PC-9 (cell line): ENCODE results near the gene GOLGB1. TPM values are rescaled to one million over a fixed set of nuclear protein-coding genes. Genes with fewer than 3 reads are reported as not detected.

ENCODE experiments used
- BruUV-seq: library from RNA; stranded (reverse); fragments of 400-500 nt; replicated peaks from 2 replicates; lab custom pipeline; 2021; lab: Mats Ljungman, UMichigan
- CTCF ChIA-PET: fragments of 300-600 bp; sonication (Branson Sonifier 250); formaldehyde crosslinking; loops from one replicate; lab custom pipeline; 2022; ENCODE audit warnings: antibody characterized with exemption; lab: Charles Lee
- POLR2A ChIA-PET: fragments of 300-600 bp; sonication (Branson Sonifier 250); formaldehyde crosslinking; loops from one replicate; lab custom pipeline; 2022; ENCODE audit warnings: antibody characterized with exemption; ENCODE audit not compliant: unreplicated experiment; lab: Charles Lee
- DNase-seq, 2 experiments: peaks; one replicate each; pipeline versions ENCODE4 v3.0.0 to v3.0.0-alpha.2; 2015 to 2022; ENCODE audit warnings: mixed read lengths in 1 of 2
- H2AFZ ChIP-seq: fragments of 200-600 bp; sonication (generic); 2 replicates; pipeline ENCODE4 v1.8.1; 2017; ENCODE audit warnings: antibody characterized with exemption
- H3F3A ChIP-seq: fragments of 200-600 bp; sonication (generic); 2 replicates; pipeline ENCODE4 v1.8.1; 2017; ENCODE audit warnings: antibody characterized with exemption, mild to moderate bottlenecking, low read depth; ENCODE audit not compliant: insufficient read depth
- H3K27ac ChIP-seq: fragments of 200-600 bp; sonication (generic); 2 replicates; pipeline ENCODE4 v1.6.1; 2016; ENCODE audit warnings: mixed run types
- H3K27me3 ChIP-seq: fragments of 200-600 bp; sonication (generic); 2 replicates; pipeline ENCODE4 v1.6.1; 2016; ENCODE audit warnings: low read depth, mixed run types; ENCODE audit not compliant: insufficient read depth
- H3K36me3 ChIP-seq: fragments of 200-600 bp; sonication (generic); 2 replicates; pipeline ENCODE4 v1.6.1; 2016; ENCODE audit warnings: low read depth, mixed run types
- H3K4me1 ChIP-seq: fragments of 200-600 bp; sonication (generic); replicated peaks from 2 replicates; pipeline ENCODE4 v1.6.1; 2016; ENCODE audit warnings: mixed run types; ENCODE audit not compliant: insufficient read depth
- H3K4me2 ChIP-seq: fragments of 200-600 bp; sonication (generic); 2 replicates; pipeline ENCODE4 v1.6.1; 2017; ENCODE audit warnings: mixed run types
- H3K4me3 ChIP-seq: fragments of 200-600 bp; sonication (generic); 2 replicates; pipeline ENCODE4 v1.6.1; 2016; ENCODE audit warnings: mixed run types
- H3K79me2 ChIP-seq: fragments of 200-600 bp; sonication (generic); 2 replicates; pipeline ENCODE4 v1.6.1; 2017; ENCODE audit warnings: low read depth, mixed run types
- H3K9me2 ChIP-seq: fragments of 200-600 bp; sonication (generic); 2 replicates; pipeline ENCODE4 v1.8.1; 2017; ENCODE audit warnings: mild to moderate bottlenecking; ENCODE audit not compliant: insufficient read depth
- H3K9me3 ChIP-seq: fragments of 200-600 bp; sonication (generic); 2 replicates; pipeline ENCODE4 v1.8.1; 2016; ENCODE audit warnings: low read depth; ENCODE audit not compliant: insufficient read depth
- H4K20me1 ChIP-seq: fragments of 200-600 bp; sonication (generic); 2 replicates; pipeline ENCODE4 v1.8.1; 2017; ENCODE audit not compliant: insufficient read depth
- EZH2 ChIP-seq: fragments of 200-600 bp; sonication (generic); IDR thresholded peaks from 2 replicates; pipeline ENCODE4 v1.8.0; 2017; ENCODE audit warnings: antibody characterized with exemption, low read depth
- intact Hi-C: fragments of 100-400 bp; cut with micrococcal nuclease; formaldehyde crosslinking; loops from one replicate; pipeline ENCODE4 v1.10.0; 2022; ENCODE audit not compliant: unreplicated experiment
- total RNA-seq: library from RNA; stranded (reverse); gene quantifications from 2 replicates; pipeline ENCODE4 v1.2.3, GENCODE V29; 2021
- TF ChIP-seq, protein P1 (sequence below): fragments of 200-600 bp; sonication (generic); conservative IDR thresholded peaks from 2 replicates; pipeline ENCODE4 v1.6.1; 2017; ENCODE audit warnings: mixed run types, antibody characterized with exemption, mild to moderate bottlenecking, moderate library complexity

Gene GOLGB1
- total RNA-seq, 1 experiment from 2014 or later: 73.1 TPM

DNA sequence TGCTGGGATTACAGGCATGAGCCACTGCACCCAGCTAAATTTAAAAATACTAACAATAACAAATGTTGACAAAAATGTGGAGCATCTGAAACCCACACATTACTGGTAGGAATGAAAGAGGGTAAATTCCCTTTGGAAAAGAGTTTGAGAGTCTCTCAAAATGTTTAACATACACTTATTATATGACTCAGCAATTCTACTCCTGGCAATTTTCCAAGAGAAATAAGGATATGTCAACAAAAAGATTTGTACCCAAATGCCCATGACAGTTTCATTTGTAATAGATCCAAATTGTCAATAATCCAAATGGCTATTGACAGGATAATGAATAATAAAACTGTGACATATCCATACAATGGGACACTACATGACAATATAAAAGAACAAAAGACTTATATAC, 97.9 kb downstream of the GOLGB1 start:
- no peaks in the 10 kb centered on the region for H3K9me3 ChIP-seq
- H3K4me1 ChIP-seq: peaks cover 23% of the 10 kb centered on the region
- no peak for TF ChIP-seq EZH2
- TF ChIP-seq, protein P1, sequence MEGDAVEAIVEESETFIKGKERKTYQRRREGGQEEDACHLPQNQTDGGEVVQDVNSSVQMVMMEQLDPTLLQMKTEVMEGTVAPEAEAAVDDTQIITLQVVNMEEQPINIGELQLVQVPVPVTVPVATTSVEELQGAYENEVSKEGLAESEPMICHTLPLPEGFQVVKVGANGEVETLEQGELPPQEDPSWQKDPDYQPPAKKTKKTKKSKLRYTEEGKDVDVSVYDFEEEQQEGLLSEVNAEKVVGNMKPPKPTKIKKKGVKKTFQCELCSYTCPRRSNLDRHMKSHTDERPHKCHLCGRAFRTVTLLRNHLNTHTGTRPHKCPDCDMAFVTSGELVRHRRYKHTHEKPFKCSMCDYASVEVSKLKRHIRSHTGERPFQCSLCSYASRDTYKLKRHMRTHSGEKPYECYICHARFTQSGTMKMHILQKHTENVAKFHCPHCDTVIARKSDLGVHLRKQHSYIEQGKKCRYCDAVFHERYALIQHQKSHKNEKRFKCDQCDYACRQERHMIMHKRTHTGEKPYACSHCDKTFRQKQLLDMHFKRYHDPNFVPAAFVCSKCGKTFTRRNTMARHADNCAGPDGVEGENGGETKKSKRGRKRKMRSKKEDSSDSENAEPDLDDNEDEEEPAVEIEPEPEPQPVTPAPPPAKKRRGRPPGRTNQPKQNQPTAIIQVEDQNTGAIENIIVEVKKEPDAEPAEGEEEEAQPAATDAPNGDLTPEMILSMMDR: no peak
- no peaks in the 10 kb centered on the region for H3K36me3 ChIP-seq
- ChIA-PET POLR2A (no interaction called here), CTCF (no interaction called here)
- peak overlapping the region; percentile 47 for H3K27ac ChIP-seq
- H3F3A ChIP-seq: no peaks in the 10 kb centered on the region
- intact Hi-C loops: no loop called here
- no peaks in the 10 kb centered on the region for H3K79me2 ChIP-seq
- H3K4me2 ChIP-seq: no peak overlapping the region
- no peaks in the 10 kb centered on the region for H3K27me3 ChIP-seq
- H3K9me2 ChIP-seq: no peaks in the 10 kb centered on the region
- H2AFZ ChIP-seq: 0 out of 2 replicates have a peak overlapping the region, but pooled peaks have one; percentile 25
- no peaks in the 10 kb centered on the region for H4K20me1 ChIP-seq
- DNase-seq: peak in 1 of 2 experiments; percentile 47
- BruUV-seq: no TSS peak
- no peak overlapping the region for H3K4me3 ChIP-seq

DNA sequence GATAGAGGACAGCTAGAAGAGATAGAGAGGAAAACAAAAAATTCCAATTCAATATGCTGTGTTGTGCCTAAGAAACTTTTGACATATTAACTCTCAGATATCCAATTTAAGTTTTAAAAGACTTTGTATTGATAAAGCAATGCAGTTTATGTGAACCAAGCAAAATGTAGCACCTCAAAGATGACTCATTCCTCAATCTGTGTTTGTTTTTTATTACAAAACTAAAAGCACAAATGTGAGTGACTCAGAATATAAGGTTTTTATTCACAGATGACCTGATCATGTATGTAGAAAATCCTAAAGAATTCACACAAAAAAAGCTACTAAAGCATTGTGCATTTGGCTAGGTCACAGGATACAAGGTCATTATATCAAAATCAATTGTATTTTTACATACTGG, 99.9 kb downstream of the GOLGB1 start:
- no peaks in the 10 kb centered on the region for H3K27me3 ChIP-seq
- H3K4me3 ChIP-seq: no peak overlapping the region
- H3K9me3 ChIP-seq: no peaks in the 10 kb centered on the region
- TF ChIP-seq, protein P1: no peak
- TF ChIP-seq EZH2: no peak
- CTCF ChIA-PET: no interaction called here
- H3K27ac ChIP-seq: peak overlapping the region; percentile 12; the same call in 1 of the 2 replicates
- POLR2A ChIA-PET: no interaction called here
- H4K20me1 ChIP-seq: no peaks in the 10 kb centered on the region
- no peaks in the 10 kb centered on the region for H3K36me3 ChIP-seq
- DNase-seq: peak in 1 of 2 experiments; percentile 76
- H2AFZ ChIP-seq: no peak overlapping the region
- intact Hi-C loops: no loop called here
- H3K4me2 ChIP-seq: 0 out of 2 replicates have a peak overlapping the region, but pooled peaks have one; percentile 13
- no peaks in the 10 kb centered on the region for H3K79me2 ChIP-seq
- H3K9me2 ChIP-seq: no peaks in the 10 kb centered on the region
- peaks cover 23% of the 10 kb centered on the region for H3K4me1 ChIP-seq
- H3F3A ChIP-seq: no peaks in the 10 kb centered on the region
- no TSS peak for BruUV-seq

DNA sequence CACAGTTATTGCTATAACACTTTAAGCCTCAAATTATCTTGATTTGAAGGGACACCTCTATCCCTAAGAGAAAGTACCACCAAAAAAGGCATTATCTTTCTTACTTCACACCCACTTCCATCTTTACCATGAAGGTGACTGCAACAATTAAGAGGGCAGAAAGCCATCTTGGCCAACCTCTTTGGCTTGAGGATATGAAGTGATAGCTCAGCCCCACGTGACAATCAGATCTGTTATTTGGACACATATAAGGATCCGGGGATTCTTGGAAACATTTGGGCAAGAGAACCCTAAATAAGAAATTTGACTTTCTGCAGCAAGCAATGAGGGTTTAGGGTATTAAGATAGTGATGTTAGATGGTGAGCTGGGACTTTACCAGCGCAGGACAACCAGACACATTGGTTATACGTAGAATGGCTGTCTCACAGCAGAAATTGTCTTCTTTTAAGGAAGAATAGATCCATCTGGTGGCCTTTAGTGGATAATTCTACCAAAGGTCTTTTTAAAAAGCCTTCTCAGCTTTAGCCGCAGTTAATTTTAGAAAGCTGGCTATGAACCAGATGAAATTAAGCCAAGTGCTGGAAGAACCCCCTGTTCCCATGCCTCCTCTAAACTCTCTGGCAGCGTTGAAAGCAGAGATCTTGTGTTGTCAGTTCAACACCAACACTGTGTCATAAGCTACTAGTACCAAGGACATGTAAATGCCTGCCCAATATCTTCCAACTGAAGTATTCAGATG, 101.2 kb downstream of the GOLGB1 start:
- BruUV-seq: no TSS peak
- POLR2A ChIA-PET: no interaction called here
- Histone ChIP-seq H3K27me3 (no peaks in the 10 kb centered on the region), H4K20me1 (no peaks in the 10 kb centered on the region), H3F3A (no peaks in the 10 kb centered on the region), H3K36me3 (no peaks in the 10 kb centered on the region), H3K9me3 (no peaks in the 10 kb centered on the region), H3K4me1 (peaks cover 23% of the 10 kb centered on the region), H3K4me2 (no peak overlapping the region), H3K27ac (no peak overlapping the region), H3K79me2 (no peaks in the 10 kb centered on the region), H3K9me2 (no peaks in the 10 kb centered on the region), H2AFZ (no peak overlapping the region), H3K4me3 (no peak overlapping the region)
- CTCF ChIA-PET: no interaction called here
- intact Hi-C loops: no loop called here
- no peak for TF ChIP-seq EZH2
- TF ChIP-seq, protein P1: no peak
- DNase-seq: no peak
